ENCODE measurements around the gene LTBR.

GRCh38 chr12:6351622-6352021 is 32.3 kb upstream of the LTBR start:
- TF ChIP-seq MAZ (IDR thresholded peaks at IDR 0.05; ENCODE audit: borderline replicate concordance, low read depth, low read length) (no peak), SMC3 (IDR thresholded peaks at IDR 0.05; ENCODE audit: low read depth, low read length) (no peak), FOS (IDR thresholded peaks at IDR 0.05; ENCODE audit: low read depth, low read length) (no peak), CTCF (conservative IDR thresholded peaks at IDR 0.05; ENCODE audit: low read depth, low read length) (no peak), POLR2A (IDR thresholded peaks at IDR 0.05; ENCODE audit: low read depth, low read length) (no peak), NFE2L2 (IDR thresholded peaks at IDR 0.05; ENCODE audit: low read depth, low read length) (no peak), CEBPB (IDR thresholded peaks at IDR 0.05; ENCODE audit: low read depth, low read length) (no peak)
- TF ChIP-seq, protein P1, sequence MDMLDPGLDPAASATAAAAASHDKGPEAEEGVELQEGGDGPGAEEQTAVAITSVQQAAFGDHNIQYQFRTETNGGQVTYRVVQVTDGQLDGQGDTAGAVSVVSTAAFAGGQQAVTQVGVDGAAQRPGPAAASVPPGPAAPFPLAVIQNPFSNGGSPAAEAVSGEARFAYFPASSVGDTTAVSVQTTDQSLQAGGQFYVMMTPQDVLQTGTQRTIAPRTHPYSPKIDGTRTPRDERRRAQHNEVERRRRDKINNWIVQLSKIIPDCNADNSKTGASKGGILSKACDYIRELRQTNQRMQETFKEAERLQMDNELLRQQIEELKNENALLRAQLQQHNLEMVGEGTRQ (IDR thresholded peaks at IDR 0.05; ENCODE audit: low read depth, low read length) = no peak
